ENCODE measurements around the gene MUC4. TPM values are rescaled to one million over a fixed set of nuclear protein-coding genes. Genes with fewer than 3 reads are reported as not detected.

Gene MUC4
- total RNA-seq, 1 experiment from 2014 or later, result not detected

GRCh38 chr3:195763843-195764825 is 47.6 kb downstream of the MUC4 start:
- no peak for DNase-seq (ENCODE audit: low spot score)
- ChIA-PET POLR2A (ENCODE audit: low non-redundant PET) (no interaction called here), CTCF (no interaction called here)
- no peak overlapping the region for H3K4me3 ChIP-seq (ENCODE audit: low read depth, low read length, poor library complexity, severe bottlenecking)
- no peak for TF ChIP-seq EZH2 (IDR thresholded peaks at IDR 0.05; ENCODE audit: borderline replicate concordance, low read depth, low read length, poor library complexity, severe bottlenecking)
- no peak for TF ChIP-seq CTCF (conservative IDR thresholded peaks at IDR 0.05; ENCODE audit: low read depth, low read length)
- no peaks in the 10 kb centered on the region for H3K9me3 ChIP-seq (ENCODE audit: low read depth, low read length, poor library complexity, severe bottlenecking)
- peaks cover 48% of the 10 kb centered on the region for H3K27me3 ChIP-seq (replicated peaks; ENCODE audit: insufficient read depth, low read depth, low read length, poor library complexity)
- no peak overlapping the region for H3K27ac ChIP-seq (ENCODE audit: low read depth, low read length, poor library complexity, severe bottlenecking)
- H3K4me1 ChIP-seq (ENCODE audit: insufficient read depth, low read length, poor library complexity, severe bottlenecking), result no peaks in the 10 kb centered on the region
- no peaks in the 10 kb centered on the region for H3K36me3 ChIP-seq (ENCODE audit: insufficient read depth, low read length, poor library complexity, severe bottlenecking)
- no TSS peak for BruUV-seq (replicated peaks)
- intact Hi-C loops (cut with micrococcal nuclease; ENCODE audit: unreplicated experiment), result no loop called here

GRCh38 chr3:195763076-195763830 is 48.5 kb downstream of the MUC4 start:
- no peak for TF ChIP-seq CTCF (conservative IDR thresholded peaks at IDR 0.05; ENCODE audit: low read depth, low read length)
- TF ChIP-seq EZH2 (IDR thresholded peaks at IDR 0.05; ENCODE audit: borderline replicate concordance, low read depth, low read length, poor library complexity, severe bottlenecking), result no peak
- Histone ChIP-seq H3K27me3 (replicated peaks; ENCODE audit: insufficient read depth, low read depth, low read length, poor library complexity) (peaks cover 54% of the 10 kb centered on the region), H3K4me1 (ENCODE audit: insufficient read depth, low read length, poor library complexity, severe bottlenecking) (no peaks in the 10 kb centered on the region), H3K9me3 (ENCODE audit: low read depth, low read length, poor library complexity, severe bottlenecking) (no peaks in the 10 kb centered on the region), H3K36me3 (ENCODE audit: insufficient read depth, low read length, poor library complexity, severe bottlenecking) (no peaks in the 10 kb centered on the region), H3K27ac (ENCODE audit: low read depth, low read length, poor library complexity, severe bottlenecking) (no peak overlapping the region), H3K4me3 (ENCODE audit: low read depth, low read length, poor library complexity, severe bottlenecking) (no peak overlapping the region)
- ChIA-PET CTCF (no interaction called here), POLR2A (ENCODE audit: low non-redundant PET) (no interaction called here)
- no peak for DNase-seq (ENCODE audit: low spot score)
- BruUV-seq (replicated peaks), result no TSS peak
- intact Hi-C loops (cut with micrococcal nuclease; ENCODE audit: unreplicated experiment), result no loop called here

- TF ChIP-seq CTCF (conservative IDR thresholded peaks at IDR 0.05; ENCODE audit: low read depth, low read length) (no peak), EZH2 (IDR thresholded peaks at IDR 0.05; ENCODE audit: borderline replicate concordance, low read depth, low read length, poor library complexity, severe bottlenecking) (no peak)
- ChIA-PET POLR2A (ENCODE audit: low non-redundant PET) (no interaction called here), CTCF (no interaction called here)
- DNase-seq (ENCODE audit: low spot score), result no peak
- no peak overlapping the region for H3K4me3 ChIP-seq (ENCODE audit: low read depth, low read length, poor library complexity, severe bottlenecking)
- peaks cover 60% of the 10 kb centered on the region for H3K27me3 ChIP-seq (replicated peaks; ENCODE audit: insufficient read depth, low read depth, low read length, poor library complexity)
- H3K4me1 ChIP-seq (ENCODE audit: insufficient read depth, low read length, poor library complexity, severe bottlenecking), result no peaks in the 10 kb centered on the region
- BruUV-seq (replicated peaks), result no TSS peak
- H3K36me3 ChIP-seq (ENCODE audit: insufficient read depth, low read length, poor library complexity, severe bottlenecking), result no peaks in the 10 kb centered on the region
- no peak overlapping the region for H3K27ac ChIP-seq (ENCODE audit: low read depth, low read length, poor library complexity, severe bottlenecking)
- intact Hi-C loops (cut with micrococcal nuclease; ENCODE audit: unreplicated experiment), result no loop called here
- H3K9me3 ChIP-seq (ENCODE audit: low read depth, low read length, poor library complexity, severe bottlenecking), result no peaks in the 10 kb centered on the region
Observed at GRCh38 chr3:195762611-195763010, 49.1 kb downstream of the MUC4 start.

Data from A673 (cell line).